ENCODE results near the gene KLHL22. TPM values are rescaled to one million over a fixed set of nuclear protein-coding genes. Genes with fewer than 3 reads are reported as not detected.

KLHL22 gene
- total and polyA plus RNA-seq, 4 donors, result 12.1 to 28.3 (median 18.8) TPM

DNA sequence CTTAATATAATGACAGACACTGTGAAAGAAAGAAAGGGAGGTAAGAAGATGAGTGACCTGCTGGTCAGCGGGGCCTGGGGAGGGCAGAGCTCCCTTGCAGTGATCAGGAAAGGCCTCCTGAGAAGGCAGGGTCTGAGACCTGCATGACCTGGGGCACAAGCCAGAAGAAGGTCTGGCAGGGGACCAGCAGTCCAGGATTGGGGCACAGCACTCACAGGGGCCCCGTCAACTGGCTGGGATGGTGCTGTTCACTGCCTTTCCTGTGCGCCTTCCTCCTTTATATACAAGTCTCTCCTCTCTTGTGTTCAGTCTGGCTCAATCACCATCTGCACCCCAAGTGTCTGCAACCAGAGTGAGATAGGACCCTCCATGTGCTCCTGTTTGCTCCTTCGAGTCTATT lies 35.7 kb downstream of the KLHL22 start:
- DNase-seq, result no peak

DNA sequence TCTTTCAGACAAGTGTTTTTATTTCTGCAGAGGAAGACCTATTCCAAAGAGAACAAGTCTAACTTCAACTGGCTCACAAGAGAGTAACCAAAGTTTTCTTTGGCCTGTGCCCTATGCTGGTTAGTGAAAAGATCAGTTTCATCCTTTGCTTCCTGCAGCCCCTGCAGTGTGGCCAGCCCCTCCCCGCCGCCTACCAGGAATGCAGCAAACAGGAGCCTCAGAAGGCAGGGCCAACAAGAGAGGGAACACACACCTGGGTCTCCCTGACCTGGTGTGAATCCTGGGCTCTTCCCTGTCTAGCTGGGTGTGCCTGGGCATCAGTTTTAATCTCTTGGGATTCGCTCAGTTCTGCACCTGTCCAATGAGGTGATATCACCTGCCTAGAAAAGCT lies 36.4 kb downstream of the KLHL22 start:
- Histone ChIP-seq H3K9me3 (ENCODE audit: control insufficient read depth in 4 of 4, insufficient read depth in 3 of 4, low read length in 3 of 4) (no peaks in the 10 kb centered on the region), H3K9ac (ENCODE audit: insufficient read depth in 1 of 2, low read length in 2 of 2) (no peak overlapping the region), H3K27me3 (ENCODE audit: control insufficient read depth in 3 of 3, insufficient read depth in 3 of 3, low read length in 2 of 3) (no peaks in the 10 kb centered on the region), H3K4me1 (ENCODE audit: control insufficient read depth in 5 of 5, insufficient read depth in 5 of 5, low read length in 5 of 5) (peaks cover 0 to 3% (median 0%) of the 10 kb centered on the region in 5 donors), H3K36me3 (ENCODE audit: control insufficient read depth in 4 of 4, insufficient read depth in 4 of 4, low read length in 4 of 4) (peaks cover 0 to 17% (median 10%) of the 10 kb centered on the region in 4 donors), H3K27ac (ENCODE audit: low read depth in 1 of 2, low read length in 1 of 2) (no peak overlapping the region), H3K4me3 (no peak overlapping the region)
- 95 to 96% methylated on average over 3 of the region's 3 CpGs for WGBS, 2 donors
- TF ChIP-seq, protein P1, sequence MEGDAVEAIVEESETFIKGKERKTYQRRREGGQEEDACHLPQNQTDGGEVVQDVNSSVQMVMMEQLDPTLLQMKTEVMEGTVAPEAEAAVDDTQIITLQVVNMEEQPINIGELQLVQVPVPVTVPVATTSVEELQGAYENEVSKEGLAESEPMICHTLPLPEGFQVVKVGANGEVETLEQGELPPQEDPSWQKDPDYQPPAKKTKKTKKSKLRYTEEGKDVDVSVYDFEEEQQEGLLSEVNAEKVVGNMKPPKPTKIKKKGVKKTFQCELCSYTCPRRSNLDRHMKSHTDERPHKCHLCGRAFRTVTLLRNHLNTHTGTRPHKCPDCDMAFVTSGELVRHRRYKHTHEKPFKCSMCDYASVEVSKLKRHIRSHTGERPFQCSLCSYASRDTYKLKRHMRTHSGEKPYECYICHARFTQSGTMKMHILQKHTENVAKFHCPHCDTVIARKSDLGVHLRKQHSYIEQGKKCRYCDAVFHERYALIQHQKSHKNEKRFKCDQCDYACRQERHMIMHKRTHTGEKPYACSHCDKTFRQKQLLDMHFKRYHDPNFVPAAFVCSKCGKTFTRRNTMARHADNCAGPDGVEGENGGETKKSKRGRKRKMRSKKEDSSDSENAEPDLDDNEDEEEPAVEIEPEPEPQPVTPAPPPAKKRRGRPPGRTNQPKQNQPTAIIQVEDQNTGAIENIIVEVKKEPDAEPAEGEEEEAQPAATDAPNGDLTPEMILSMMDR (IDR thresholded peaks at IDR 0.05; ENCODE audit: control extremely low read depth, extremely low read depth), result no peak
- DNase-seq (no peak), ATAC-seq (ENCODE audit: insufficient read depth, low FRiP score) (no peak)

More for the DNA sequence above, 35.7 kb downstream of the KLHL22 start:
- Histone ChIP-seq H3K9me3 (ENCODE audit: control insufficient read depth in 4 of 4, insufficient read depth in 3 of 4, low read length in 3 of 4) (no peaks in the 10 kb centered on the region), H3K27ac (ENCODE audit: low read depth in 1 of 2, low read length in 1 of 2) (no peak overlapping the region), H3K36me3 (ENCODE audit: control insufficient read depth in 4 of 4, insufficient read depth in 4 of 4, low read length in 4 of 4) (peaks cover 0 to 22% (median 14%) of the 10 kb centered on the region in 4 donors), H3K4me1 (ENCODE audit: control insufficient read depth in 5 of 5, insufficient read depth in 5 of 5, low read length in 5 of 5) (peaks cover 0 to 3% (median 0%) of the 10 kb centered on the region in 5 donors), H3K9ac (ENCODE audit: insufficient read depth in 1 of 2, low read length in 2 of 2) (no peak overlapping the region), H3K27me3 (ENCODE audit: control insufficient read depth in 3 of 3, insufficient read depth in 3 of 3, low read length in 2 of 3) (no peaks in the 10 kb centered on the region), H3K4me3 (no peak overlapping the region)
- no peak for ATAC-seq (ENCODE audit: insufficient read depth, low FRiP score)
- TF ChIP-seq, protein P1 (IDR thresholded peaks at IDR 0.05; ENCODE audit: control extremely low read depth, extremely low read depth), result no peak
- WGBS, 2 donors, result 94 to 97% methylated on average over 4 of the region's 4 CpGs

DNA sequence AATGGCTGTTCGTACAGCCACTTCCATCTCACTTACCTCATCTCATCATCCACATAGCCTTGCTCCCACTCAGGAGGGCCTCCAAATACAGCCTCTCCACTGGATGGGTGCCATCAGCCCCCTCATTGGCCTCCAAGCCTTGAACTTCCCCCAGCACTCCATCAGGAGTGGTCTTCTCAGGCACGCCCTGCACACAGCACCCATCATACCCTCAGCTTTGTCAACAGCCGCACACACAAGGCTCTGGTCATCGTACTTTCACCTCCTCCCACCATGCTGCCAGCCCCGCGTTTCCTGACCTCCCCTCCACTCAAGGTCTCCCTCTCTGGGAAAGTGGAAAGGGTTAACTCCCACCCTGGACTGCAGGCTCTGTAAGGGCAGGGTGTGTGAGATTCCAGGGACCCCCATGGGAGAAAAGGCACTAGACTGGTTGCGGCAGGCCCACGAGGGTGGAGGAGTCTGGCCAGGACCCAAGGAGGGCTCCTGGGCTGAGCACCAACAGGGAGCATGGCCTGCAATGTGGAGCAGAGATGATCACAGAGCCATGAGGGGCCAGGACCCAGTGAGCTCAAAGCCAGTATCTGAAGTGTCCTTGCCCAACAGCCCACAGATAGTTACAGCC lies 37.0 kb downstream of the KLHL22 start:
- Histone ChIP-seq H3K4me3 (no peak overlapping the region), H3K9me3 (ENCODE audit: control insufficient read depth in 4 of 4, insufficient read depth in 3 of 4, low read length in 3 of 4) (no peaks in the 10 kb centered on the region), H3K4me1 (ENCODE audit: control insufficient read depth in 5 of 5, insufficient read depth in 5 of 5, low read length in 5 of 5) (peaks cover 0 to 3% (median 0%) of the 10 kb centered on the region in 5 donors), H3K27ac (ENCODE audit: low read depth in 1 of 2, low read length in 1 of 2) (no peak overlapping the region), H3K36me3 (ENCODE audit: control insufficient read depth in 4 of 4, insufficient read depth in 4 of 4, low read length in 4 of 4) (peaks cover 0 to 17% (median 9%) of the 10 kb centered on the region in 4 donors), H3K27me3 (ENCODE audit: control insufficient read depth in 3 of 3, insufficient read depth in 3 of 3, low read length in 2 of 3) (no peaks in the 10 kb centered on the region), H3K9ac (ENCODE audit: insufficient read depth in 1 of 2, low read length in 2 of 2) (no peak overlapping the region)
- ATAC-seq (ENCODE audit: insufficient read depth, low FRiP score), result no peak
- TF ChIP-seq, protein P1 (IDR thresholded peaks at IDR 0.05; ENCODE audit: control extremely low read depth, extremely low read depth), result no peak
- no peak for DNase-seq
- WGBS, 2 donors, result 84 to 92% methylated on average over 8 of the region's 8 CpGs

Measured in lung (tissue), 12 donors.